Activated naive CD4-positive, alpha-beta T cell treated with anti-CD3 and anti-CD28 coated beads, Interleukin-2, amount 50 U/mL, for 72 hours (primary cell): ENCODE data around the gene ZCCHC2. TPM values are rescaled to one million over a fixed set of nuclear protein-coding genes. Genes with fewer than 3 reads are reported as not detected.

Experiments used
- ATAC-seq, 2 donors: fragments of 150-1000 bp; cut with Tn5 transposase; 2 replicates each; pipeline ENCODE4 v1.10.0; 2021; ENCODE audit warnings: mild to moderate bottlenecking in 2 of 2, moderate library complexity in 2 of 2
- DNase-seq, 2 donors: peaks; one replicate each; pipeline ENCODE4 v3.0.0; 2021 to 2022; ENCODE audit warnings: low spot score in 2 of 2
- H3K27ac Mint-ChIP-seq, 2 donors: one replicate each; pipeline ENCODE4 v1.8.0; 2022; ENCODE audit warnings: mild to moderate bottlenecking in 2 of 2, mixed read lengths in 2 of 2
- H3K36me3 Mint-ChIP-seq, 2 donors: one replicate each; pipeline ENCODE4 v1.8.0; 2022; ENCODE audit warnings: mixed read lengths in 2 of 2
- H3K9me3 Mint-ChIP-seq, 2 donors: one replicate each; pipeline ENCODE4 v1.8.0; 2022; ENCODE audit warnings: mixed read lengths in 2 of 2
- total RNA-seq, 2 donors: library from RNA; stranded (reverse); gene quantifications; one replicate each; pipeline ENCODE4 v1.2.3, GENCODE V29; 2022

The ZCCHC2 gene
- total RNA-seq, 2 donors from 2014 or later, result 33.8 to 66.0 TPM

- DNase-seq, result no peak
- no peak for ATAC-seq
- peaks cover 0 to 14% of the 10 kb centered on the region in 2 donors for H3K36me3 Mint-ChIP-seq
- H3K9me3 Mint-ChIP-seq, result peaks cover 4 to 5% of the 10 kb centered on the region in 2 donors
- H3K27ac Mint-ChIP-seq, result no peak overlapping the region
Measured at GRCh38 chr18:62500966-62501591, 21.7 kb upstream of the ZCCHC2 start.

DNA sequence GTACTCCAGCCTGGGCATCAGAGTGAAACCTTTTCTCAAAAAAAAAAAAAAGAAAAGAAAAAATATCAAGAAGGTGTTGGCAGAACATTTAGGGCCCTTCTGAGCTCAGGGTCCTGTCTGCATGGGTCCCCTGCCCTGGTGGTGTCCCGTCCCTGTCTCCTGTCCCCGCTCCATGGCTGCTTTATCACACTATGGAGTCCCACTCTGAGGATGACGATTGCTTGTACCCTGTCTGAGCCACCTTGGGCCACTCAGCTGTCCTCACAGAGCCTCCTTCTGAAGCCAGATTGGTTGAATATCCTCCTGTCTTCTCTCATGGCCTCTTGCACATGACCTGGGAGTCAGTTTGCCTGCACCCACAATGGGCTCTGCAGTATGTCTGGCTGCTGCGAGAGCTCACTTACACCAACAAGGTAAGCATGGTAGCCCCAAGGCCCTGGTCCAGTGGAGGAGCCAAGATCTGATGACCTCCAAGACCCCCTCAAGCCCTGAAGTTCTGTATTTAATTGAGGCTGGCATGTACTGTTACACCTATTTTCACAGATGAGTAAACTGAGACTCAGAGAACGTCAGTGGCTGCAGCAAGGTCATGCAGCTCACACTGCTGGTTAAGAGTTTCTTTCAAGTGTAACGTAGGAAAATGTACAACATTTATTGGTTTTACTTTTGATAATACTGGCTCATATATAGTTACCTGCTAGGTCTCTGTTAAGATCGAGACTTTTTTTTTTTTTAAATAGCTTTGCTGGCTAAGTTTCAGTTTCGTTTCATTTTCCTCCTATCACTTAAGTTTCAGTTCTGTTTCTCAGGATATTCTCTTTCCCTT, 16.9 kb upstream of the ZCCHC2 start:
- Mint-ChIP-seq H3K9me3 (peaks cover 4 to 5% of the 10 kb centered on the region in 2 donors), H3K27ac (peak overlapping the region; percentile 91 to 98), H3K36me3 (peaks cover 0 to 19% of the 10 kb centered on the region in 2 donors)
- peak in 1 of 2 donors; percentile 29 for DNase-seq
- ATAC-seq, result peak; percentile 98 to 99

DNA sequence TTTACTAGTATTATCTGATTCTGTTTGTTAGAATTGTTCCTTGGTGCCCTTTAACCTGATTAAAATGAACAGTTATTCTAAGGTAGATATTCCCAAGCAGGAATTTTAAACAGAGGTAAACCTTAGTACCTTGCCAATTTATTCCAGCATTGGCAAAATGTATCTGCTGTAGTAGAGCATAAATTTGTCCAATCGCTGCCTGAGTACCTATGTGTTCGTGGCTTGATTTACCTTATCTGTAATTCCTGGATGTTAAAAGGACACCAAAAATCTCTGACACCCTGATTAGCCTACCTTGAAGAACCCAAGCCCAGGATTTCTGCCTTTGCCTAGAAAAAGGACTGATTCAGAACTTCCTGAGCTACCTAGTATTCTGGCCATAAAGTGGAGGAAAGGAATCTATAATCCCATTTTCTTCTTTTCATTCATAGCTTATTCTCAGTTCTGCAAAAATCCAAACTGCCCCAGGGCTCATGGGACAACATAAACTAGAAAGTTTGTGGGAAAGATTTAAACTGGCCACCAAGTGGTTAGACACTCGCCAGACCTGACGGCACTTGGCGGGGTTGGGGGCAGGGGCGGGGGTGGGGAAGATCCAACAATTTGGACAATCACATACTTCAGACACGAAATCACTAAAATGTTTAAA, 16.2 kb upstream of the ZCCHC2 start:
- peak overlapping the region; percentile 91 to 98 for H3K27ac Mint-ChIP-seq
- no peak for DNase-seq

DNA sequence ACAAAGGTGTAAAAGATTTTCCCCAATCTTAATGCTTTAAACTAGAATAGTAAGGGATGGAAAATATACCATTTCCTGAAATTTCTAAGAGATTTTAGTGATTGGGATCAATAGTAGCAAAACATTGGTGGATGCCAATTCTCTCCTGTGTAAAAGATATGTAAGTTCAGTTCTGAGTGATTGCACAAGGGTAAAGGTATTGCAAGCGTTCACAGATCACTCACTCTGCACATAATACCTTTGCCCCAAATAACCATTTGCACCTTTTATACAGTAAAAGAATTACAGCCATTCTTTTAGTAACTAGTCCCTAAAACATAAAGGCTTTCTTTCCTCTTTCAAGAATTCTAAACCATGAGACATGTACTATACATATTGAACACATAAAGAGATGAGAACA, 13.0 kb upstream of the ZCCHC2 start:
- Mint-ChIP-seq H3K9me3 (peaks cover 22 to 26% of the 10 kb centered on the region in 2 donors), H3K36me3 (peaks cover 22 to 27% of the 10 kb centered on the region in 2 donors), H3K27ac (no peak overlapping the region)
- no peak for DNase-seq
- no peak for ATAC-seq

More for the DNA sequence above, 16.2 kb upstream of the ZCCHC2 start:
- ATAC-seq, result peak in 1 of 2 donors; percentile 3
- Mint-ChIP-seq H3K9me3 (peaks cover 7 to 8% of the 10 kb centered on the region in 2 donors), H3K36me3 (peaks cover 3 to 19% of the 10 kb centered on the region in 2 donors)

DNA sequence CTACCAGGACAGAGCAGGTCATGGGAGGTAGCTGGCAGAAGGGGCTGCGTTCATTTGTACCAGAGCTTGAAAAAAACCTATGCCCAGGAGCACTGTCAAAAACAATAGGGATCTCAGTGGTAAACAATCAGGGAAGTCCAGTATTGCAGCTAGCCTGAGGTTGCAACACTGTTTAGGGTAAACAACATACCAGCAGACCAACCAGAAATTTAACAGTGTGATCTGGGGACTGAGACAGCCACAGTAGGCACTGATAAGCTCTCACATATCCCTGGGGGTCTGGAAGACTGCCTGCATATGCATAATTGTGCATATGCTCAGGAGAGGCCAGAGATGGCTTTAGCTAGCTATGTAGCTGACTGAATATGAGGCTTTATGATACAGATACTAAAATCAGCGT, 12.0 kb upstream of the ZCCHC2 start:
- Mint-ChIP-seq H3K9me3 (peaks cover 22 to 26% of the 10 kb centered on the region in 2 donors), H3K36me3 (peaks cover 22 to 27% of the 10 kb centered on the region in 2 donors), H3K27ac (no peak overlapping the region)
- no peak for ATAC-seq
- DNase-seq, result no peak

DNA sequence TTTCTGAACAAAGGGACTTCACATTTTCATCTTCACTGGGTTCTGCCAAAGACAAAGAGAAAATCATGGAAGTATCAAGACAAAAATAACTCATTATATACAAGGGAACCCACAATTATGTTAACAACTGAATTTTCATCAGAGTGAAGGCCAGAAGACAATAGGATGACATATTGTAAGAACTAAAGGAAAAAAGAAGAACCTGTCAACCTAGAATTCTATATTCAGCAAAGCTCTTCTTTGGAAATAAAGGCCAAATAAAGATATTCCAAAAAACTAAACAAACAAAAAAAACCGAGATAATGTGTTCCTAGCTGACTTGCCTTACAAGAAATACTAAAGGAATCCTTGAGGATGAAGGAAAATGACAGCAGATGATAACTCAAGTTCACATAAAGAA, 10.3 kb upstream of the ZCCHC2 start:
- ATAC-seq (no peak), DNase-seq (no peak)
- Mint-ChIP-seq H3K27ac (no peak overlapping the region), H3K9me3 (peaks cover 22 to 26% of the 10 kb centered on the region in 2 donors), H3K36me3 (peaks cover 22 to 27% of the 10 kb centered on the region in 2 donors)

DNA sequence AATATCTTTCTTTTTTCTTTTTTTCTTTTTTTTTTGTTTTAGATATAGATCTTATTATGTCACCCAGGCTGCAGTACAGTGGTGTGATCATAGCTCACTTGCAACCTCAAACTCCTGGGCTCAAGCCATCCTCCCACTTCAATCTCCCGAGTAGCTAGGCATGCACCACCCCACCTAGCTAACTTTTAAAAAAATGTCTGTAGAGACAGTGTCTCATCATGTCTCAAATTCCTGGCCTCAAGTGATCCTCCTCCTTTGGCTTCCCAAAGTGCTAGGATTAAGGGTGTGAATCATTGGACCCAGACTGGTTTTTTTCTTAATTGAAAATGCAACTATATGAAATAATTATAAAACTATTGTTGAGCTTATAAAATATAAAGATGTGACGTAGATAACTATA, 9.8 kb upstream of the ZCCHC2 start:
- ATAC-seq (no peak), DNase-seq (no peak)
- H3K36me3 Mint-ChIP-seq, result peaks cover 22 to 27% of the 10 kb centered on the region in 2 donors
- H3K27ac Mint-ChIP-seq, result no peak overlapping the region
- peaks cover 22 to 26% of the 10 kb centered on the region in 2 donors for H3K9me3 Mint-ChIP-seq

GRCh38 chr18:62514570-62514969, 8.3 kb upstream of the ZCCHC2 start:
- ATAC-seq (no peak), DNase-seq (no peak)
- H3K27ac Mint-ChIP-seq, result no peak overlapping the region
- H3K36me3 Mint-ChIP-seq, result peaks cover 22 to 27% of the 10 kb centered on the region in 2 donors
- peaks cover 22 to 26% of the 10 kb centered on the region in 2 donors for H3K9me3 Mint-ChIP-seq

DNA sequence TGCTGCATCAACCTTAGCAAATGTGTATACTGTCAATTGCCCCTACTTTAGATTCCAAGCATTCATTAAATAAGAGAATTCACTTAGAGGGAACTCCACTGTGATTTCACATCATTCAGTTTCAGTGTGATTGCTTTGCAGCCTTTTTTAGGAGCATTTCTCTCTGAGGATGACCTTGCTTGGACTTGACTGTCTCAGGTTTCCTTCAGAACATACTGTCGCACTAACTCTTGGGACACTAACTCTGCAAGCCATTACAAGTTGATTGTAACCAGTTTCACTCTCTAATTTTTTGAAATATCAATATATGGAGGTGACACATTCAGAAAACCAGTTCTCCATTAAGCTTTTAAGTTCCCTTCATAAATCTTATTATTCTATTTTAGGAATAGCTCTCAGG, 6.6 kb upstream of the ZCCHC2 start:
- peaks cover 21 to 22% of the 10 kb centered on the region in 2 donors for H3K36me3 Mint-ChIP-seq
- no peak for DNase-seq
- H3K27ac Mint-ChIP-seq, result no peak overlapping the region
- ATAC-seq, result no peak
- H3K9me3 Mint-ChIP-seq, result peaks cover 22 to 26% of the 10 kb centered on the region in 2 donors

- peaks cover 5% of the 10 kb centered on the region in 2 donors for H3K9me3 Mint-ChIP-seq
- DNase-seq (no peak), ATAC-seq (no peak)
- no peak overlapping the region for H3K27ac Mint-ChIP-seq
- H3K36me3 Mint-ChIP-seq, result peaks cover 5 to 9% of the 10 kb centered on the region in 2 donors
Measured at GRCh38 chr18:62518460-62519375, 4.1 kb upstream of the ZCCHC2 start.

- H3K36me3 Mint-ChIP-seq, result peaks cover under 1 to 7% of the 10 kb centered on the region in 2 donors
- DNase-seq, result no peak
- H3K27ac Mint-ChIP-seq, result no peak overlapping the region
- peaks cover 0 to 1% of the 10 kb centered on the region in 2 donors for H3K9me3 Mint-ChIP-seq
- ATAC-seq, result no peak
Measured at GRCh38 chr18:62519684-62520083, 3.1 kb upstream of the ZCCHC2 start.

- H3K9me3 Mint-ChIP-seq, result no peaks in the 10 kb centered on the region
- no peak overlapping the region for H3K27ac Mint-ChIP-seq
- peaks cover 15 to 21% of the 10 kb centered on the region in 2 donors for H3K36me3 Mint-ChIP-seq
- DNase-seq, result no peak
- ATAC-seq, result no peak
Measured at GRCh38 chr18:62521082-62521481, 1.7 kb upstream of the ZCCHC2 start.

GRCh38 chr18:62521593-62521992, 1.2 kb upstream of the ZCCHC2 start:
- DNase-seq, result no peak
- peaks cover 15 to 22% of the 10 kb centered on the region in 2 donors for H3K36me3 Mint-ChIP-seq
- no peaks in the 10 kb centered on the region for H3K9me3 Mint-ChIP-seq
- no peak for ATAC-seq
- peak overlapping the region; percentile 87 to 95 for H3K27ac Mint-ChIP-seq

DNA sequence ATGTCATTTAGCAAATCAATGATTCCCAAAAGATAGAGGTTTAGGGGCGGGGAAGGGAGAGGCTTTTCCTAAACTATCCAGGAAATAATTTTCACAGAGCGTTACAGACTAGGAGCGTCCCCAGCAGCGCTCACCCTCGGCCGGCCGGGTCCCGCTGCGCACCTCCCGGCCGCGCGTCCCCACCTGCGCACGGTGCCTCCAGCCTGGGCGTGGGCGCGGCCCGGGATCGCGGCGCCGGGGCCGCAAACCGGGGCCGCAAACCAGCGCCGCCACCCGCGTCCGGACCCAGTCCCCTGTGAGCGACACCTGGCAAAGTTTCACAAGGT, 684 bp upstream of the ZCCHC2 start:
- ATAC-seq (peak in 1 of 2 donors; percentile 0), DNase-seq (no peak)
- H3K27ac Mint-ChIP-seq, result peak overlapping the region; percentile 87 to 95
- peaks cover 15 to 22% of the 10 kb centered on the region in 2 donors for H3K36me3 Mint-ChIP-seq
- H3K9me3 Mint-ChIP-seq, result no peaks in the 10 kb centered on the region

DNA sequence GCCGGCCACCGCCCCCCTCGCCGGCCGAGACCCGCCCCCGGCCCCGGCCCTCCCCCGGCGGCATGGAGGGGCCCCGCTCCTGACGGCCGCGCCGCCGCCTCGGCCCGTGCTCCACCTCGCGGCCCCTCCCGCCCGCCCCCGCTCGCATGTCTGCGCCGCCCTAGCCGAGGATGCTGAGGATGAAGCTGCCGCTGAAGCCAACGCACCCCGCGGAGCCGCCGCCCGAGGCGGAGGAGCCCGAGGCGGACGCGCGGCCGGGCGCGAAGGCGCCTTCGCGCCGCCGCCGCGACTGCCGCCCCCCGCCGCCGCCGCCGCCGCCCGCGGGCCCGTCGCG, 397 bp downstream of the ZCCHC2 start:
- Mint-ChIP-seq H3K36me3 (peaks cover 15 to 22% of the 10 kb centered on the region in 2 donors), H3K9me3 (no peaks in the 10 kb centered on the region), H3K27ac (peak overlapping the region in 1 of 2 donors; percentile 87)
- no peak for DNase-seq
- no peak for ATAC-seq
